Vagina (tissue), 2 donors: Measurements from ENCODE around the gene HUNK. TPM values are rescaled to one million over a fixed set of nuclear protein-coding genes. Genes with fewer than 3 reads are reported as not detected.

ENCODE experiments used
- DNase-seq, 2 donors: peaks; one replicate each; pipeline ENCODE4 v3.0.0-alpha.2; 2017; ENCODE audit errors: extremely low spot score in 2 of 2
- H3K27ac ChIP-seq: fragments of 200-600 bp; sonication (generic); one replicate; pipeline ENCODE4 v1.5.1; 2019
- H3K27me3 ChIP-seq: fragments of 200-600 bp; sonication (generic); one replicate; pipeline ENCODE4 v1.5.1; 2019
- H3K36me3 ChIP-seq, 2 donors: fragments of 200-600 bp; sonication (generic); one replicate each; pipeline ENCODE4 v1.5.1; 2017 to 2019
- H3K4me1 ChIP-seq: fragments of 200-600 bp; sonication (generic); one replicate; pipeline ENCODE4 v1.5.1; 2019
- H3K4me3 ChIP-seq, 2 donors: fragments of 200-600 bp; sonication (generic); 1 replicate in 1 of 2; 2 replicates in 1 of 2; pipeline ENCODE4 v1.5.1; 2016 to 2019
- H3K9me3 ChIP-seq: fragments of 200-600 bp; sonication (generic); one replicate; pipeline ENCODE4 v1.5.1; 2019
- CTCF ChIP-seq, 3 experiments: fragments of 450-650 bp in 2 of 3; fragments of 200-600 bp in 1 of 3; sonication (generic) in 1 of 3; IDR thresholded peaks; one replicate each; pipeline ENCODE4 v1.5.1; 2017 to 2019; ENCODE audit warnings: antibody characterized with exemption in 3 of 3, mild to moderate bottlenecking in 2 of 3, moderate library complexity in 2 of 3
- POLR2A ChIP-seq, 2 donors: fragments of 450-650 bp; IDR thresholded peaks; one replicate each; pipeline ENCODE4 v1.6.1; 2017; ENCODE audit warnings: antibody characterized with exemption in 2 of 2, mild to moderate bottlenecking in 2 of 2, moderate library complexity in 2 of 2
- POLR2AphosphoS5 ChIP-seq, 2 donors: sonication (generic); formaldehyde crosslinking; IDR thresholded peaks; one replicate each; pipeline ENCODE4 v1.9.0; 2017; ENCODE audit warnings: antibody characterized with exemption in 2 of 2, mild to moderate bottlenecking in 2 of 2, low read depth in 1 of 2; ENCODE audit not compliant: insufficient read depth in 1 of 2
- intact Hi-C: fragments of 100-400 bp; cut with DNase I; formaldehyde crosslinking; loops from one replicate; pipeline ENCODE4 v1.15.1; 2023
- total RNA-seq: library from RNA; depleted of rRNA; stranded (reverse); fragments of >200 nt; gene quantifications from one replicate; pipeline ENCODE4 v1.2.3, GENCODE V29; 2016

Gene HUNK
- total RNA-seq, 1 donor from 2014 or later: 0.74 TPM

- no peaks in the 10 kb centered on the region for H3K36me3 ChIP-seq
- H3K4me3 ChIP-seq: no peak overlapping the region
- intact Hi-C loops: no loop called here
- H3K27me3 ChIP-seq: no peaks in the 10 kb centered on the region
- no peak for DNase-seq
- no peaks in the 10 kb centered on the region for H3K9me3 ChIP-seq
- H3K4me1 ChIP-seq: peaks cover 18% of the 10 kb centered on the region
- TF ChIP-seq POLR2AphosphoS5 (IDR thresholded peaks at IDR 0.05; ENCODE audit: insufficient read depth in 1 of 2, low read depth in 1 of 2) (no peak), POLR2A (IDR thresholded peaks at IDR 0.05) (no peak), CTCF (IDR thresholded peaks at IDR 0.05) (no peak)
- no peak overlapping the region for H3K27ac ChIP-seq
Observed at GRCh38 chr21:31913182-31913608, 40.4 kb downstream of the HUNK start.

- no peak for TF ChIP-seq POLR2A (IDR thresholded peaks at IDR 0.05)
- TF ChIP-seq CTCF (IDR thresholded peaks at IDR 0.05): no peak
- no peak for TF ChIP-seq POLR2AphosphoS5 (IDR thresholded peaks at IDR 0.05; ENCODE audit: insufficient read depth in 1 of 2, low read depth in 1 of 2)
- H3K4me1 ChIP-seq: peaks cover 6% of the 10 kb centered on the region
Observed at GRCh38 chr21:31914472-31914871, 41.7 kb downstream of the HUNK start.

GRCh38 chr21:31915566-31915965 is 42.7 kb downstream of the HUNK start:
- TF ChIP-seq POLR2AphosphoS5 (IDR thresholded peaks at IDR 0.05; ENCODE audit: insufficient read depth in 1 of 2, low read depth in 1 of 2) (no peak), POLR2A (IDR thresholded peaks at IDR 0.05) (no peak), CTCF (IDR thresholded peaks at IDR 0.05) (no peak)

More at GRCh38 chr21:31914472-31914871, 41.7 kb downstream of the HUNK start:
- intact Hi-C loops: no loop called here
- Histone ChIP-seq H3K27ac (no peak overlapping the region), H3K9me3 (no peaks in the 10 kb centered on the region), H3K27me3 (no peaks in the 10 kb centered on the region), H3K36me3 (no peaks in the 10 kb centered on the region), H3K4me3 (no peak overlapping the region)
- DNase-seq: no peak

GRCh38 chr21:31917108-31917507 is 44.3 kb downstream of the HUNK start:
- H3K27me3 ChIP-seq: no peaks in the 10 kb centered on the region
- intact Hi-C loops: no loop called here
- no peaks in the 10 kb centered on the region for H3K9me3 ChIP-seq
- H3K27ac ChIP-seq: no peak overlapping the region
- DNase-seq: no peak
- no peaks in the 10 kb centered on the region for H3K36me3 ChIP-seq
- TF ChIP-seq POLR2AphosphoS5 (IDR thresholded peaks at IDR 0.05; ENCODE audit: insufficient read depth in 1 of 2, low read depth in 1 of 2) (no peak), CTCF (IDR thresholded peaks at IDR 0.05) (no peak), POLR2A (IDR thresholded peaks at IDR 0.05) (no peak)
- no peak overlapping the region for H3K4me3 ChIP-seq
- no peaks in the 10 kb centered on the region for H3K4me1 ChIP-seq

More at GRCh38 chr21:31915566-31915965, 42.7 kb downstream of the HUNK start:
- Histone ChIP-seq H3K4me1 (no peaks in the 10 kb centered on the region), H3K9me3 (no peaks in the 10 kb centered on the region), H3K27me3 (no peaks in the 10 kb centered on the region), H3K27ac (no peak overlapping the region), H3K36me3 (no peaks in the 10 kb centered on the region), H3K4me3 (no peak overlapping the region)
- no peak for DNase-seq
- intact Hi-C loops: no loop called here

GRCh38 chr21:31918250-31918775 is 45.5 kb downstream of the HUNK start:
- intact Hi-C loops: no loop called here
- H3K4me3 ChIP-seq: no peak overlapping the region
- no peaks in the 10 kb centered on the region for H3K27me3 ChIP-seq

More at GRCh38 chr21:31918250-31918775, 45.5 kb downstream of the HUNK start:
- TF ChIP-seq POLR2AphosphoS5 (IDR thresholded peaks at IDR 0.05; ENCODE audit: insufficient read depth in 1 of 2, low read depth in 1 of 2): no peak
- TF ChIP-seq POLR2A (IDR thresholded peaks at IDR 0.05): no peak
- TF ChIP-seq CTCF (IDR thresholded peaks at IDR 0.05): no peak
- no peak overlapping the region for H3K27ac ChIP-seq
- H3K9me3 ChIP-seq: no peaks in the 10 kb centered on the region
- H3K4me1 ChIP-seq: no peaks in the 10 kb centered on the region
- no peaks in the 10 kb centered on the region for H3K36me3 ChIP-seq
- DNase-seq: no peak
